Liver (tissue), 9 donors: ENCODE measurements around the gene NCAM1. TPM values are rescaled to one million over a fixed set of nuclear protein-coding genes. Genes with fewer than 3 reads are reported as not detected.

Experiments
- DNase-seq: peaks from one replicate; pipeline ENCODE4 v3.0.0-alpha.2; 2017; ENCODE audit warnings: low spot score
- H3K27ac ChIP-seq, 2 donors: one replicate each; pipeline ENCODE4 v1.7.0; 2013; ENCODE audit warnings: inconsistent platforms in 2 of 2, low read length in 2 of 2, control low read depth in 1 of 2, low read depth in 1 of 2, mild to moderate bottlenecking in 1 of 2
- H3K27me3 ChIP-seq, 4 donors: one replicate each; pipeline versions ENCODE4 v1.6.1 to v1.7.0; 2013; ENCODE audit warnings: low read length in 3 of 4, inconsistent platforms in 1 of 4, mild to moderate bottlenecking in 1 of 4, moderate library complexity in 1 of 4; ENCODE audit not compliant: control insufficient read depth in 4 of 4, insufficient read depth in 4 of 4
- H3K36me3 ChIP-seq, 4 donors: one replicate each; pipeline versions ENCODE4 v1.6.1 to v1.7.0; 2013; ENCODE audit warnings: low read length in 3 of 4, mild to moderate bottlenecking in 3 of 4, low read depth in 1 of 4, moderate library complexity in 1 of 4; ENCODE audit not compliant: control insufficient read depth in 4 of 4, insufficient read depth in 3 of 4
- H3K4me1 ChIP-seq, 4 donors: one replicate each; pipeline versions ENCODE4 v1.6.1 to v1.7.0; 2013; ENCODE audit warnings: low read length in 3 of 4, mild to moderate bottlenecking in 3 of 4, moderate library complexity in 1 of 4; ENCODE audit not compliant: control insufficient read depth in 4 of 4, insufficient read depth in 4 of 4
- H3K4me3 ChIP-seq, 3 donors: one replicate each; pipeline versions ENCODE4 v1.6.1 to v1.7.0; 2013; ENCODE audit warnings: low read length in 3 of 3, control low read depth in 1 of 3, low read depth in 1 of 3, mild to moderate bottlenecking in 1 of 3
- H3K9ac ChIP-seq, 2 donors: one replicate each; pipeline ENCODE4 v1.7.0; 2013; ENCODE audit warnings: low read length in 2 of 2, mild to moderate bottlenecking in 2 of 2, moderate library complexity in 2 of 2, control low read depth in 1 of 2, low read depth in 1 of 2
- H3K9me3 ChIP-seq, 4 donors: one replicate each; pipeline versions ENCODE4 v1.6.1 to v1.7.0; 2013; ENCODE audit warnings: low read length in 3 of 4; ENCODE audit not compliant: control insufficient read depth in 4 of 4
- EGR1 ChIP-seq, 2 donors: IDR thresholded peaks; 2 replicates each; pipeline ENCODE4 v1.6.1; 2016 to 2018; ENCODE audit warnings: antibody characterized with exemption in 2 of 2, low read depth in 2 of 2
- FOXA1 ChIP-seq: IDR thresholded peaks from 2 replicates; pipeline ENCODE4 v1.6.1; 2016; ENCODE audit warnings: antibody characterized with exemption
- FOXA2 ChIP-seq: IDR thresholded peaks from 2 replicates; pipeline ENCODE4 v1.6.1; 2016; ENCODE audit warnings: antibody characterized with exemption
- GABPA ChIP-seq, 2 donors: IDR thresholded peaks in 1 of 2; conservative IDR thresholded peaks in 1 of 2; 2 replicates each; pipeline ENCODE4 v1.6.1; 2016; ENCODE audit warnings: antibody characterized with exemption in 2 of 2, mild to moderate bottlenecking in 1 of 2, moderate library complexity in 1 of 2
- HNF4G ChIP-seq: IDR thresholded peaks from 2 replicates; pipeline ENCODE4 v1.6.1; 2016; ENCODE audit warnings: antibody characterized with exemption
- JUND ChIP-seq, 2 donors: IDR thresholded peaks; 2 replicates each; pipeline ENCODE4 v1.6.1; 2016; ENCODE audit warnings: antibody characterized with exemption in 2 of 2
- RAD21 ChIP-seq, 2 donors: IDR thresholded peaks; 2 replicates each; pipeline ENCODE4 v1.6.1; 2016; ENCODE audit warnings: antibody characterized with exemption in 2 of 2, mild to moderate bottlenecking in 2 of 2
- RXRA ChIP-seq, 2 donors: IDR thresholded peaks; 2 replicates each; pipeline ENCODE4 v1.6.1; 2017 to 2018; ENCODE audit warnings: antibody characterized with exemption in 2 of 2, mild to moderate bottlenecking in 1 of 2
- SP1 ChIP-seq: IDR thresholded peaks from 2 replicates; pipeline ENCODE4 v1.6.1; 2018; ENCODE audit warnings: antibody characterized with exemption, mild to moderate bottlenecking
- TAF1 ChIP-seq: conservative IDR thresholded peaks from 2 replicates; pipeline ENCODE4 v1.6.1; 2016; ENCODE audit warnings: antibody characterized with exemption, mild to moderate bottlenecking
- YY1 ChIP-seq: IDR thresholded peaks from 2 replicates; pipeline ENCODE4 v1.6.1; 2016; ENCODE audit warnings: antibody characterized with exemption, mild to moderate bottlenecking
- WGBS: extraction: QIAGEN DNeasy Blood & Tissue Kit; methylation state at CpG from one replicate; pipeline ENCODE4 v1.1.7; 2013; 5-methylcytosine and 5-hydroxymethylcytosine counted together
- polyA plus RNA-seq, 2 donors: library from polyadenylated mRNA; stranded (reverse) in 1 of 2; unstranded in 1 of 2; fragments of 200-250 nt in 1 of 2; fragments of >200 nt in 1 of 2; fragmentation: Nextera tagmentation in 1 of 2; extraction: Ambion mirVana in 1 of 2; gene quantifications; one replicate each; pipeline versions ENCODE4 v1.2.1 to v1.2.3, GENCODE V29; 2013 to 2015
- total RNA-seq, 2 donors: library from RNA; depleted of rRNA; stranded (reverse); fragments of >200 nt; gene quantifications; one replicate each; pipeline ENCODE4 v1.2.3, GENCODE V29; 2014
- TF ChIP-seq, protein P1 (sequence below): IDR thresholded peaks from 2 replicates; pipeline ENCODE4 v1.6.1; 2016; ENCODE audit warnings: antibody characterized with exemption
- TF ChIP-seq, protein P2 (sequence below): IDR thresholded peaks from 2 replicates; pipeline ENCODE4 v1.6.1; 2016; ENCODE audit warnings: antibody characterized with exemption
- TF ChIP-seq, protein P3 (sequence below): IDR thresholded peaks from 2 replicates; pipeline ENCODE4 v1.6.1; 2016; ENCODE audit warnings: antibody characterized with exemption, mild to moderate bottlenecking
- TF ChIP-seq, protein P4 (sequence below): fragments of 150-350 bp; IDR thresholded peaks from 2 replicates; pipeline ENCODE4 v1.5.1; 2017; ENCODE audit warnings: improper control_type of control experiment, low read depth, low read length; ENCODE audit not compliant: missing input control
- donor health status: healthy.
- donor health status: healthy.
- donor health status: healthy.
- donor health status: healthy.
- donor health status: healthy.

Gene NCAM1
- total and polyA plus RNA-seq, 4 donors: 0.65 to 2.1 (median 0.88) TPM

DNA sequence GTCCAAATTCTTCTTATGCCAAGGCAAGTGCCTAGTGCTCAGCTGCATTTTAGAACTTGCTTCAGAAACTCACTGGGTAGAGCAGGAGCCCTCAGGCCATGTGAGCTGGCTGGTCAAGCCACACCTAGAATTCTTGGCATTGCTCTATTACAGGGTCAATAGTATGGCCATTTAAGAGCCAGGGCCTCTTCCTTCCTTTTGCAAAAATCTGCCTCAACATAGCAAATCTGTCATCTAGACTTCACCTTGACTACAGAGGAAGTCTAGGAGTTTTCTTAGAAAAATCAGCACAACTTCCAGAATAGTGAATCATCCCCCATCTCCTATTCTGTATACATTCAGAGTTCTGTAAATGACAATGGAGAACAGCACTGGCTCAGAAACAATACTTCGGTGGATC, 241.2 kb downstream of the NCAM1 start:
- Histone ChIP-seq H3K36me3 (no peaks in the 10 kb centered on the region), H3K9me3 (no peaks in the 10 kb centered on the region), H3K27ac (no peak overlapping the region), H3K4me3 (no peak overlapping the region), H3K9ac (no peak overlapping the region), H3K4me1 (no peaks in the 10 kb centered on the region), H3K27me3 (no peaks in the 10 kb centered on the region)
- 87% methylated on average over 1 of the region's 1 CpG for WGBS
- DNase-seq: no peak
- TF ChIP-seq, protein P1, sequence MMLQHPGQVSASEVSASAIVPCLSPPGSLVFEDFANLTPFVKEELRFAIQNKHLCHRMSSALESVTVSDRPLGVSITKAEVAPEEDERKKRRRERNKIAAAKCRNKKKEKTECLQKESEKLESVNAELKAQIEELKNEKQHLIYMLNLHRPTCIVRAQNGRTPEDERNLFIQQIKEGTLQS: no peak
- no peak for TF ChIP-seq RAD21 (IDR thresholded peaks at IDR 0.05)

DNA sequence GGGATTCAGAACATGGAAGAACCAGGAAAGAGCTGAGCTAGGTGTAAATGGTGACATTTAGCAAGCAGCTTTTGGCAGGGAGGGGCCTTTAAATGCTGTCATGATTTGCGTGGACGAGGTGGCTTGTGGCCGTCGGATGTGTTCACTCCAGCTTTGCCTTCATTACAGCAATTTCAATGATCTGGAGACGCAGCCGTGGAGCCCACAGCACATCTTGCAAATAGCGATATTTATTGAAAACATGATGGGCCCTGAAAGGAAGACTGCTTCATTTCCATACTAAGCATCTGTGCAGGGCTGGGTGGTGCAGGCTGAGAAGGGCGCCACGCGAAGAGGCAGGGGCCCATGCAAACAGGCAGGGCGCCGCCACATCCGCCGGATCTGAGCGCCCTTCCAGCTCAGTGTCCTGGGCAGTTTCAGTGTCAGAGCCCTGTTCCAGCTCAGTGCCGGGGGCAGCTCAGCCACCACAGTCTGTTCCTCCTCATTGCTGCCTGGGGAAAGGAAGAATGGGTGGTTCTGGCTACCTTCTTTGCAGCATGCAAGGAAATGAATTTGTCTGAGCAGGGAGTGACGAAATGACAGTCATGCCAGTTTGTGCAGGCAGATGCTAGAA, 242.0 kb downstream of the NCAM1 start:
- Histone ChIP-seq H3K27ac (no peak overlapping the region), H3K9ac (no peak overlapping the region), H3K4me1 (no peaks in the 10 kb centered on the region), H3K4me3 (no peak overlapping the region), H3K27me3 (no peaks in the 10 kb centered on the region), H3K36me3 (no peaks in the 10 kb centered on the region), H3K9me3 (no peaks in the 10 kb centered on the region)
- DNase-seq: no peak
- TF ChIP-seq, protein P2, sequence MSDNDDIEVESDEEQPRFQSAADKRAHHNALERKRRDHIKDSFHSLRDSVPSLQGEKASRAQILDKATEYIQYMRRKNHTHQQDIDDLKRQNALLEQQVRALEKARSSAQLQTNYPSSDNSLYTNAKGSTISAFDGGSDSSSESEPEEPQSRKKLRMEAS: no peak
- TF ChIP-seq, protein P1: no peak
- TF ChIP-seq YY1: no peak
- TF ChIP-seq RXRA (IDR thresholded peaks at IDR 0.05): no peak
- TF ChIP-seq, protein P3, sequence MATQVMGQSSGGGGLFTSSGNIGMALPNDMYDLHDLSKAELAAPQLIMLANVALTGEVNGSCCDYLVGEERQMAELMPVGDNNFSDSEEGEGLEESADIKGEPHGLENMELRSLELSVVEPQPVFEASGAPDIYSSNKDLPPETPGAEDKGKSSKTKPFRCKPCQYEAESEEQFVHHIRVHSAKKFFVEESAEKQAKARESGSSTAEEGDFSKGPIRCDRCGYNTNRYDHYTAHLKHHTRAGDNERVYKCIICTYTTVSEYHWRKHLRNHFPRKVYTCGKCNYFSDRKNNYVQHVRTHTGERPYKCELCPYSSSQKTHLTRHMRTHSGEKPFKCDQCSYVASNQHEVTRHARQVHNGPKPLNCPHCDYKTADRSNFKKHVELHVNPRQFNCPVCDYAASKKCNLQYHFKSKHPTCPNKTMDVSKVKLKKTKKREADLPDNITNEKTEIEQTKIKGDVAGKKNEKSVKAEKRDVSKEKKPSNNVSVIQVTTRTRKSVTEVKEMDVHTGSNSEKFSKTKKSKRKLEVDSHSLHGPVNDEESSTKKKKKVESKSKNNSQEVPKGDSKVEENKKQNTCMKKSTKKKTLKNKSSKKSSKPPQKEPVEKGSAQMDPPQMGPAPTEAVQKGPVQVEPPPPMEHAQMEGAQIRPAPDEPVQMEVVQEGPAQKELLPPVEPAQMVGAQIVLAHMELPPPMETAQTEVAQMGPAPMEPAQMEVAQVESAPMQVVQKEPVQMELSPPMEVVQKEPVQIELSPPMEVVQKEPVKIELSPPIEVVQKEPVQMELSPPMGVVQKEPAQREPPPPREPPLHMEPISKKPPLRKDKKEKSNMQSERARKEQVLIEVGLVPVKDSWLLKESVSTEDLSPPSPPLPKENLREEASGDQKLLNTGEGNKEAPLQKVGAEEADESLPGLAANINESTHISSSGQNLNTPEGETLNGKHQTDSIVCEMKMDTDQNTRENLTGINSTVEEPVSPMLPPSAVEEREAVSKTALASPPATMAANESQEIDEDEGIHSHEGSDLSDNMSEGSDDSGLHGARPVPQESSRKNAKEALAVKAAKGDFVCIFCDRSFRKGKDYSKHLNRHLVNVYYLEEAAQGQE: no peak
- no peak for TF ChIP-seq SP1
- TF ChIP-seq, protein P4, sequence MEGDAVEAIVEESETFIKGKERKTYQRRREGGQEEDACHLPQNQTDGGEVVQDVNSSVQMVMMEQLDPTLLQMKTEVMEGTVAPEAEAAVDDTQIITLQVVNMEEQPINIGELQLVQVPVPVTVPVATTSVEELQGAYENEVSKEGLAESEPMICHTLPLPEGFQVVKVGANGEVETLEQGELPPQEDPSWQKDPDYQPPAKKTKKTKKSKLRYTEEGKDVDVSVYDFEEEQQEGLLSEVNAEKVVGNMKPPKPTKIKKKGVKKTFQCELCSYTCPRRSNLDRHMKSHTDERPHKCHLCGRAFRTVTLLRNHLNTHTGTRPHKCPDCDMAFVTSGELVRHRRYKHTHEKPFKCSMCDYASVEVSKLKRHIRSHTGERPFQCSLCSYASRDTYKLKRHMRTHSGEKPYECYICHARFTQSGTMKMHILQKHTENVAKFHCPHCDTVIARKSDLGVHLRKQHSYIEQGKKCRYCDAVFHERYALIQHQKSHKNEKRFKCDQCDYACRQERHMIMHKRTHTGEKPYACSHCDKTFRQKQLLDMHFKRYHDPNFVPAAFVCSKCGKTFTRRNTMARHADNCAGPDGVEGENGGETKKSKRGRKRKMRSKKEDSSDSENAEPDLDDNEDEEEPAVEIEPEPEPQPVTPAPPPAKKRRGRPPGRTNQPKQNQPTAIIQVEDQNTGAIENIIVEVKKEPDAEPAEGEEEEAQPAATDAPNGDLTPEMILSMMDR: no peak
- TF ChIP-seq TAF1: no peak
- no peak for TF ChIP-seq HNF4G
- TF ChIP-seq FOXA1: no peak
- TF ChIP-seq RAD21 (IDR thresholded peaks at IDR 0.05): no peak
- TF ChIP-seq JUND (IDR thresholded peaks at IDR 0.05): no peak
- no peak for TF ChIP-seq EGR1 (IDR thresholded peaks at IDR 0.05; ENCODE audit: low read depth in 2 of 2)
- no peak for TF ChIP-seq FOXA2
- no peak for TF ChIP-seq GABPA (IDR thresholded peaks at IDR 0.05 in 1 of 2, conservative IDR thresholded peaks at IDR 0.05 in 1 of 2)
- 87% methylated on average over 17 of the region's 17 CpGs for WGBS
